Sigmoid colon (tissue), 4 donors: ENCODE data around the gene PPIB.

Experiments
- CTCF ChIP-seq, 4 experiments: fragments of 450-650 bp in 3 of 4; fragments of 200-600 bp in 1 of 4; IDR thresholded peaks; one replicate each; pipeline ENCODE4 v1.5.1; 2016 to 2019; ENCODE audit warnings: antibody characterized with exemption in 4 of 4, mild to moderate bottlenecking in 3 of 4, moderate library complexity in 2 of 4
- EP300 ChIP-seq, 4 donors: sonication (generic); formaldehyde crosslinking; IDR thresholded peaks; one replicate each; pipeline ENCODE4 v1.6.1; 2017; ENCODE audit warnings: antibody characterized with exemption in 4 of 4
- POLR2A ChIP-seq, 2 donors: fragments of 450-650 bp; IDR thresholded peaks; one replicate each; pipeline ENCODE4 v1.6.1; 2016; ENCODE audit warnings: antibody characterized with exemption in 2 of 2, mild to moderate bottlenecking in 2 of 2, moderate library complexity in 2 of 2
- POLR2AphosphoS5 ChIP-seq, 4 donors: sonication (generic); formaldehyde crosslinking; IDR thresholded peaks; one replicate each; pipeline ENCODE4 v1.6.1; 2017; ENCODE audit warnings: antibody characterized with exemption in 4 of 4

- TF ChIP-seq CTCF (IDR thresholded peaks at IDR 0.05) (no peak), POLR2A (IDR thresholded peaks at IDR 0.05) (no peak), POLR2AphosphoS5 (IDR thresholded peaks at IDR 0.05) (no peak), EP300 (IDR thresholded peaks at IDR 0.05) (no peak)
Observed at GRCh38 chr15:64152507-64153387, 10.1 kb downstream of the PPIB start.
